ENCODE data around the gene RNASE7. TPM values are rescaled to one million over a fixed set of nuclear protein-coding genes. Genes with fewer than 3 reads are reported as not detected.

RNASE7 gene
- total RNA-seq, 2 donors from 2014 or later = not detected

DNA sequence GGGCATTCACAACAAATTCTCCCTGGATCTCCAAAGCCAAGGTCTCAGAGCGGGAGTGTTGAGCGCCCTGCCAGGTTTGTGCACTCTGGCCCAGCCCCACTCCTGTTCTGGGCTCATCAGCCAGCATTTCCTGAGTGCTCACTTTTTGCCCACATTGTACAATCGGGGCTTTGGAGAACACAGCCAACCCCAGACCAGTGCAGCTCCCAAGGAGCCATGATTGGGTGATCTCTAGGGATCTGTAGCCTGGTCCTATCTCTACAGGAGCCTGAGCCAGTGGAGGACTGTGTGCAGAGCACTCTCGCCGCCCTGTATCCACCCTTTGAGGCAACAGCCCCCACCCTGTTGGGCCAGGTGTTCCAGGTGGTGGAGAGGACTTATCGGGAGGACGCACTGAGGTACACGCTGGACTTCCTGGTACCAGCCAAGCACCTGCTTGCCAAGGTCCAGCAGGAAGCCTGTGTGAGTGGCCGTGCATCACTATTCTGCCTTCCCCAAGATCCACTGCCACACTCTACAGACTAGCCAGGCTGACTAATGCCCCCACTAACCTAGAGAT is 30.7 kb downstream of the RNASE7 start:
- peaks cover 22% of the 10 kb centered on the region for H3K36me3 ChIP-seq
- H3K4me1 ChIP-seq = peaks cover 0 to 41% of the 10 kb centered on the region in 2 donors
- H3K9me3 ChIP-seq = no peaks in the 10 kb centered on the region
- H3K27ac ChIP-seq = peak overlapping the region; percentile 88 to 90
- no peak for DNase-seq (ENCODE audit: low spot score)
- no peaks in the 10 kb centered on the region for H3K27me3 ChIP-seq
- H3K4me3 ChIP-seq = no peak overlapping the region
- TF ChIP-seq, protein P1, sequence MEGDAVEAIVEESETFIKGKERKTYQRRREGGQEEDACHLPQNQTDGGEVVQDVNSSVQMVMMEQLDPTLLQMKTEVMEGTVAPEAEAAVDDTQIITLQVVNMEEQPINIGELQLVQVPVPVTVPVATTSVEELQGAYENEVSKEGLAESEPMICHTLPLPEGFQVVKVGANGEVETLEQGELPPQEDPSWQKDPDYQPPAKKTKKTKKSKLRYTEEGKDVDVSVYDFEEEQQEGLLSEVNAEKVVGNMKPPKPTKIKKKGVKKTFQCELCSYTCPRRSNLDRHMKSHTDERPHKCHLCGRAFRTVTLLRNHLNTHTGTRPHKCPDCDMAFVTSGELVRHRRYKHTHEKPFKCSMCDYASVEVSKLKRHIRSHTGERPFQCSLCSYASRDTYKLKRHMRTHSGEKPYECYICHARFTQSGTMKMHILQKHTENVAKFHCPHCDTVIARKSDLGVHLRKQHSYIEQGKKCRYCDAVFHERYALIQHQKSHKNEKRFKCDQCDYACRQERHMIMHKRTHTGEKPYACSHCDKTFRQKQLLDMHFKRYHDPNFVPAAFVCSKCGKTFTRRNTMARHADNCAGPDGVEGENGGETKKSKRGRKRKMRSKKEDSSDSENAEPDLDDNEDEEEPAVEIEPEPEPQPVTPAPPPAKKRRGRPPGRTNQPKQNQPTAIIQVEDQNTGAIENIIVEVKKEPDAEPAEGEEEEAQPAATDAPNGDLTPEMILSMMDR (IDR thresholded peaks at IDR 0.05) = no peak

DNA sequence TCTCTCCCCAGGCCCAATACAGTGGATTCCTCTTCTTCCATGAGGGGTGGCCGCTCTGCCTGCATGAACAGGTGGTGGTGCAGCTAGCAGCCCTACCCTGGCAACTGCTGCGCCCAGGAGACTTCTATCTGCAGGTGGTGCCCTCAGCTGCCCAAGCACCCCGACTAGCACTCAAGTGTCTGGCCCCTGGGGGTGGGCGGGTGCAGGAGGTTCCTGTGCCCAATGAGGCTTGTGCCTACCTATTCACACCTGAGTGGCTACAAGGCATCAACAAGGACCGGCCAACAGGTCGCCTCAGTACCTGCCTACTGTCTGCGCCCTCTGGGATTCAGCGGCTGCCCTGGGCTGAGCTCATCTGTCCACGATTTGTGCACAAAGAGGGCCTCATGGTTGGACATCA is 31.8 kb downstream of the RNASE7 start:
- peaks cover 32% of the 10 kb centered on the region for H3K36me3 ChIP-seq
- TF ChIP-seq, protein P1 (IDR thresholded peaks at IDR 0.05) = no peak
- H3K27ac ChIP-seq = no peak overlapping the region

DNA sequence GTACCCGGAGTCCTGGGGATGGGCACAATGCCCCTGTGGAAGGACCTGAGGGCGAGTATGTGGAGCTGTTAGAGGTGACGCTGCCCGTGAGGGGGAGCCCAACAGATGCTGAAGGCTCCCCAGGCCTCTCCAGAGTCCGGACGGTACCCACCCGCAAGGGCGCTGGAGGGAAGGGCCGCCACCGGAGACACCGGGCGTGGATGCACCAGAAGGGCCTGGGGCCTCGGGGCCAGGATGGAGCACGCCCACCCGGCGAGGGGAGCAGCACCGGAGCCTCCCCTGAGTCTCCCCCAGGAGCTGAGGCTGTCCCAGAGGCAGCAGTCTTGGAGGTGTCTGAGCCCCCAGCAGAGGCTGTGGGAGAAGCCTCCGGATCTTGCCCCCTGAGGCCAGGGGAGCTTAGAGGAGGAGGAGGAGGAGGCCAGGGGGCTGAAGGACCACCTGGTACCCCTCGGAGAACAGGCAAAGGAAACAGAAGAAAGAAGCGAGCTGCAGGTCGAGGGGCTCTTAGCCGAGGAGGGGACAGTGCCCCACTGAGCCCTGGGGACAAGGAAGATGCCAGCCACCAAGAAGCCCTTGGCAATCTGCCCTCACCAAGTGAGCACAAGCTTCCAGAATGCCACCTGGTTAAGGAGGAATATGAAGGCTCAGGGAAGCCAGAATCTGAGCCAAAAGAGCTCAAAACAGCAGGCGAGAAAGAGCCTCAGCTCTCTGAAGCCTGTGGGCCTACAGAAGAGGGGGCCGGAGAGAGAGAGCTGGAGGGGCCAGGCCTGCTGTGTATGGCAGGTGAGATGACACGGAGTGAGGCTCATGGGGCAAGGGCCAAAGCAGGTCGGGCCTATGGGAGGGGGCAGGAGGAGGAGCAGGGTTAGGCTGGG is 32.5 kb downstream of the RNASE7 start:
- Histone ChIP-seq H3K27me3 (no peaks in the 10 kb centered on the region), H3K4me3 (no peak overlapping the region), H3K4me1 (peaks cover 0 to 28% of the 10 kb centered on the region in 2 donors), H3K27ac (no peak overlapping the region), H3K9me3 (no peaks in the 10 kb centered on the region), H3K36me3 (peaks cover 39% of the 10 kb centered on the region)
- TF ChIP-seq, protein P1 (IDR thresholded peaks at IDR 0.05) = no peak
- DNase-seq (ENCODE audit: low spot score) = no peak

More for the DNA sequence above, 31.8 kb downstream of the RNASE7 start:
- peaks cover 0 to 35% of the 10 kb centered on the region in 2 donors for H3K4me1 ChIP-seq
- H3K9me3 ChIP-seq = no peaks in the 10 kb centered on the region
- no peak overlapping the region for H3K4me3 ChIP-seq
- DNase-seq (ENCODE audit: low spot score) = no peak
- H3K27me3 ChIP-seq = no peaks in the 10 kb centered on the region

DNA sequence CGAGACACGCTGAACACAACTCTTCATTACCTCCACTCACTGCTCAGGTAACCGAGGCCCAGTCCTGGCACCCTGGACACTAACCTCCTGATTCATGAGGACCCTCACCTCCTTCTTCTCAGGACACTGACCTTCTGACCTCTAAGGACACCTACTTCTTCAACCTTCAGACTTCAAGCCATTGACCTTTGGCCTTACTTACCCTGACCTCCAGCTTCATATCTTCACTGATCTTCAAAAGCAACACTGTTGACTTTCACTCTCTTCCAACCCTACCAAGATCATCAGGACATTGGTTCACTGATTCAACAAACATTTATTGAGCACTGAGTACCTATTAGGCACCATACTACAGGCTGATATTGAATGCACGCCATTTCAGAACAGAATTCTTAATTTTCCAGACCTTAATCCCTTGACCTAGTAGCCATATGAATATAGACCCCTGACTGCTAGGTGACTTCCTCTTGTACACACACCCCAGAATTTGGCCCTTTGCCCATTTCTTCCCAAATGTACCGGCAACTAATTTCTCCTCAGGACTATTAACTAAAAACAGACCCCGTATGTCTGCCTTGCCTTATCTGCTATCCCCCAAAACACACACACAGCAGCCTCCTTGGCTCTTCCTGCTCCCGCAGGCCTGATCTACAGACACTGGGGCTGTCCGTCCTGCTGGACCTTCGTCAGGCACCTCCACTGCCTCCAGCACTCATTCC is 33.7 kb downstream of the RNASE7 start:
- no peak overlapping the region for H3K4me3 ChIP-seq
- peaks cover 52% of the 10 kb centered on the region for H3K36me3 ChIP-seq
- H3K27ac ChIP-seq = no peak overlapping the region
- TF ChIP-seq, protein P1 (IDR thresholded peaks at IDR 0.05) = no peak
- H3K4me1 ChIP-seq = peaks cover 0 to 23% of the 10 kb centered on the region in 2 donors
- DNase-seq (ENCODE audit: low spot score) = no peak
- H3K9me3 ChIP-seq = no peaks in the 10 kb centered on the region
- H3K27me3 ChIP-seq = no peaks in the 10 kb centered on the region

GRCh38 chr14:21077672-21078071 is 35.5 kb downstream of the RNASE7 start:
- Histone ChIP-seq H3K27me3 (no peaks in the 10 kb centered on the region), H3K4me3 (no peak overlapping the region), H3K27ac (no peak overlapping the region), H3K9me3 (no peaks in the 10 kb centered on the region), H3K4me1 (peaks cover 0 to 5% of the 10 kb centered on the region in 2 donors), H3K36me3 (peaks cover 69% of the 10 kb centered on the region)
- DNase-seq (ENCODE audit: low spot score) = no peak
- TF ChIP-seq, protein P1 (IDR thresholded peaks at IDR 0.05) = no peak

Data from right atrium auricular region (tissue), 2 donors.